HepG2 (cell line): ENCODE measurements around the gene LYPLA2. TPM values are rescaled to one million over a fixed set of nuclear protein-coding genes. Genes with fewer than 3 reads are reported as not detected.

Source experiments
- ATAD3A ChIP-seq: sonication (generic); formaldehyde crosslinking; IDR thresholded peaks from 2 replicates; pipeline ENCODE4 v1.4.0; 2020; ENCODE audit warnings: missing genetic modification reagents
- CBX5 ChIP-seq: sonication (generic); formaldehyde crosslinking; IDR thresholded peaks from 2 replicates; pipeline ENCODE4 v1.4.0; 2020; ENCODE audit warnings: missing genetic modification reagents, borderline replicate concordance
- CC2D1A ChIP-seq: sonication (generic); formaldehyde crosslinking; IDR thresholded peaks from 2 replicates; pipeline ENCODE4 v1.8.1; 2023; ENCODE audit warnings: mild to moderate bottlenecking, missing genetic modification reagents
- ERF ChIP-seq: IDR thresholded peaks from 2 replicates; pipeline ENCODE4 v1.6.1; 2018; ENCODE audit warnings: missing biosample characterization, missing genetic modification reagents
- KAT7 ChIP-seq: IDR thresholded peaks from 2 replicates; pipeline ENCODE4 v1.6.1; 2018; ENCODE audit warnings: borderline replicate concordance, missing compliant biosample characterization
- MAFF ChIP-seq: IDR thresholded peaks from 2 replicates; pipeline ENCODE4 v1.6.1; 2011; ENCODE audit warnings: low read depth, low read length, improper control_type of control experiment
- MEF2D ChIP-seq: sonication (generic); formaldehyde crosslinking; IDR thresholded peaks from 2 replicates; pipeline ENCODE4 v1.5.1; 2020; ENCODE audit warnings: mild to moderate bottlenecking, missing genetic modification reagents
- PREB ChIP-seq: sonication (generic); formaldehyde crosslinking; IDR thresholded peaks from 2 replicates; pipeline ENCODE4 v1.4.0; 2020; ENCODE audit warnings: missing genetic modification reagents
- PRPF4 ChIP-seq: fragments of 200-400 bp; formaldehyde crosslinking; IDR thresholded peaks from 2 replicates; pipeline ENCODE4 v1.6.1; 2016; ENCODE audit warnings: low read length, low read depth; ENCODE audit not compliant: poor library complexity, severe bottlenecking
- RORA ChIP-seq: sonication (generic); formaldehyde crosslinking; IDR thresholded peaks from 2 replicates; pipeline ENCODE4 v1.5.0; 2020; ENCODE audit warnings: mild to moderate bottlenecking, missing genetic modification reagents, moderate library complexity
- ZBTB1 ChIP-seq: sonication (generic); formaldehyde crosslinking; IDR thresholded peaks from 2 replicates; pipeline ENCODE4 v1.4.0; 2020; ENCODE audit warnings: missing genetic modification reagents, borderline replicate concordance
- ZFP1 ChIP-seq: IDR thresholded peaks from 2 replicates; pipeline ENCODE4 v1.6.1; 2016
- ZMYM3 ChIP-seq: sonication (generic); formaldehyde crosslinking; IDR thresholded peaks from 2 replicates; pipeline ENCODE4 v1.5.1; 2020; ENCODE audit warnings: mild to moderate bottlenecking, missing genetic modification reagents
- ZNF207 ChIP-seq: fragments of 450-650 bp; IDR thresholded peaks from 2 replicates; pipeline ENCODE4 v1.6.1; 2016; ENCODE audit warnings: antibody characterized with exemption, borderline replicate concordance
- ZNF567 ChIP-seq: sonication (generic); formaldehyde crosslinking; IDR thresholded peaks from 2 replicates; pipeline ENCODE4 v1.8.1; 2023; ENCODE audit warnings: mild to moderate bottlenecking, missing genetic modification reagents, borderline replicate concordance
- polyA plus RNA-seq, 8 experiments: library from polyadenylated mRNA; depleted of rRNA in 3 of 8; stranded (reverse) in 7 of 8; unstranded in 1 of 8; fragments of >200 nt; fragmentation: Illumina TruSeq in 4 of 8; extraction: Trizol in 4 of 8; gene quantifications; 2 replicates each; pipeline versions ENCODE4 v1.2.1 to v1.2.3, GENCODE V29; 2011 to 2016; ENCODE audit warnings: low read depth in 4 of 8, missing spikeins in 1 of 8, mixed read lengths in 1 of 8; ENCODE audit not compliant: insufficient read depth in 1 of 8
- total RNA-seq, 5 experiments: library from RNA; depleted of rRNA; stranded (reverse); fragments of >200 nt; fragmentation: Illumina TruSeq; extraction: Trizol; gene quantifications; 2 replicates each; pipeline ENCODE4 v1.2.3, GENCODE V29; 2016; ENCODE audit warnings: low read depth in 1 of 5
- TF ChIP-seq, protein P1 (sequence below): sonication (generic); formaldehyde crosslinking; IDR thresholded peaks from 2 replicates; pipeline ENCODE4 v1.9.0; 2021; ENCODE audit warnings: missing genetic modification reagents, borderline replicate concordance
- TF ChIP-seq, protein P2 (sequence below): IDR thresholded peaks from 2 replicates; pipeline ENCODE4 v1.6.1; 2016; ENCODE audit warnings: missing compliant biosample characterization, missing genetic modification reagents, borderline replicate concordance
- TF ChIP-seq, protein P3 (sequence below): sonication (generic); formaldehyde crosslinking; IDR thresholded peaks from 2 replicates; pipeline ENCODE4 v1.5.1; 2020; ENCODE audit warnings: missing genetic modification reagents, mild to moderate bottlenecking, borderline replicate concordance
- TF ChIP-seq, protein P4 (sequence below): sonication (generic); formaldehyde crosslinking; IDR thresholded peaks from 2 replicates; pipeline ENCODE4 v1.5.1; 2020; ENCODE audit warnings: mild to moderate bottlenecking, missing genetic modification reagents, moderate library complexity

The LYPLA2 gene
- total and polyA plus RNA-seq, 2 of the 13 experiments (the other 11 are each of a cell fraction or from before 2014, with no cell fraction given): 72.1 to 73.2 TPM

DNA sequence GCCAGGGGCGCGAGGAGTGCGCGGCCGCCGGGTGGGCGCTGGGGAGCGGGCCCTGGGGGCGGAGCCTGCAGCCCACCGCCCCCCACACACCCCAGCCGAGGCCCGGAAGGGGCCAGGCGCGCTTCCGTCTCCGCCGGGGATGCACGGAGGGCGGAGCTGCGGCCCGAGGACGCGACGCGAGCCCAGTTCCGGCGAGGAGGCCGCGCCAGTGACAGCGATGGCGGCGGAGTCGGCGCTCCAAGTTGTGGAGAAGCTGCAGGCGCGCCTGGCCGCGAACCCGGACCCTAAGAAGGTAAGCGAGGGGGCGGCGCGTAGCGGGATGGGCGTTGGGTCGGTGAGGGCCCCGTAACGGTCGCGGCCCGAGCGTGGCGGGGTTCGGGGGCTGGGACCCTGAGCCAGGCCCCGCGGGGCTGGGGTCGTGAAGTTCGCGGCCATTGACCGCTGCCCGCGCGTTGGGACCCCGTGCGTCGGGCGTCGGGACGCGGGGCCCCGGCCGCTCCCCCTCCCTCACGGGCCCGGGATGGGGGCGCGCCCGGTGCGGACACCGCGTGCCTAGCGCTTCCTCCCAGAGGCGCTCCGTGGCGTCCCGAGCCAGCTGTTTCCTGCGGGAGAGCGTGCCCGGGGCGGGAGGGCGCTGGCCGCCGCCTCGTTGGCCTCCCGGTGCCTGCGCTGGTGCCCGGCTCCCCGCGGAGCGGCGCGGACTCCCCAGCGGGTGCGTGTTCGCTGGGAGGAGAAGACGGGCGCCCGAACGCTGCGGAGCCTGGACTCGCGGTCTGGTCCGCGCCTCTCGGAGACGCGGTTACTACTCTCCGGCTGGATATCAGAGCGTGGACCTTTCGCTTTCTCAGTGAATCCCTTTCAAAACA, 47.4 kb upstream of the LYPLA2 start, which contains the start of gene ELOA (continued):
- TF ChIP-seq, protein P1, sequence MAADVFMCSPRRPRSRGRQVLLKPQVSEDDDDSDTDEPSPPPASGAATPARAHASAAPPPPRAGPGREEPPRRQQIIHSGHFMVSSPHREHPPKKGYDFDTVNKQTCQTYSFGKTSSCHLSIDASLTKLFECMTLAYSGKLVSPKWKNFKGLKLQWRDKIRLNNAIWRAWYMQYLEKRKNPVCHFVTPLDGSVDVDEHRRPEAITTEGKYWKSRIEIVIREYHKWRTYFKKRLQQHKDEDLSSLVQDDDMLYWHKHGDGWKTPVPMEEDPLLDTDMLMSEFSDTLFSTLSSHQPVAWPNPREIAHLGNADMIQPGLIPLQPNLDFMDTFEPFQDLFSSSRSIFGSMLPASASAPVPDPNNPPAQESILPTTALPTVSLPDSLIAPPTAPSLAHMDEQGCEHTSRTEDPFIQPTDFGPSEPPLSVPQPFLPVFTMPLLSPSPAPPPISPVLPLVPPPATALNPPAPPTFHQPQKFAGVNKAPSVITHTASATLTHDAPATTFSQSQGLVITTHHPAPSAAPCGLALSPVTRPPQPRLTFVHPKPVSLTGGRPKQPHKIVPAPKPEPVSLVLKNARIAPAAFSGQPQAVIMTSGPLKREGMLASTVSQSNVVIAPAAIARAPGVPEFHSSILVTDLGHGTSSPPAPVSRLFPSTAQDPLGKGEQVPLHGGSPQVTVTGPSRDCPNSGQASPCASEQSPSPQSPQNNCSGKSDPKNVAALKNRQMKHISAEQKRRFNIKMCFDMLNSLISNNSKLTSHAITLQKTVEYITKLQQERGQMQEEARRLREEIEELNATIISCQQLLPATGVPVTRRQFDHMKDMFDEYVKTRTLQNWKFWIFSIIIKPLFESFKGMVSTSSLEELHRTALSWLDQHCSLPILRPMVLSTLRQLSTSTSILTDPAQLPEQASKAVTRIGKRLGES (CRISPR knock-in tag): no peak
- TF ChIP-seq PREB (CRISPR knock-in tag) (no peak), ATAD3A (CRISPR knock-in tag) (no peak), KAT7 (no peak; the same call in 1 of the 2 replicates), ZNF207 (no peak), ZBTB1 (CRISPR knock-in tag) (no peak), CBX5 (CRISPR knock-in tag) (peak; percentile 40; the same call in 1 of the 2 replicates), PRPF4 (no peak), ZMYM3 (no peak), ERF (0 out of 2 replicates have a peak, but pooled peaks have one; percentile 21), ZNF567 (CRISPR knock-in tag) (peak; percentile 61; the same call in 1 of the 2 replicates), MEF2D (CRISPR knock-in tag) (no peak), MAFF (no peak), ZFP1 (no peak), CC2D1A (no peak), RORA (CRISPR knock-in tag) (no peak)
- TF ChIP-seq, protein P2, sequence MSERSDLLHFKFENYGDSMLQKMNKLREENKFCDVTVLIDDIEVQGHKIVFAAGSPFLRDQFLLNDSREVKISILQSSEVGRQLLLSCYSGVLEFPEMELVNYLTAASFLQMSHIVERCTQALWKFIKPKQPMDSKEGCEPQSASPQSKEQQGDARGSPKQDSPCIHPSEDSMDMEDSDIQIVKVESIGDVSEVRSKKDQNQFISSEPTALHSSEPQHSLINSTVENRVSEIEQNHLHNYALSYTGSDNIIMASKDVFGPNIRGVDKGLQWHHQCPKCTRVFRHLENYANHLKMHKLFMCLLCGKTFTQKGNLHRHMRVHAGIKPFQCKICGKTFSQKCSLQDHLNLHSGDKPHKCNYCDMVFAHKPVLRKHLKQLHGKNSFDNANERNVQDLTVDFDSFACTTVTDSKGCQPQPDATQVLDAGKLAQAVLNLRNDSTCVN: peak; percentile 41; the same call in 1 of the 2 replicates
- TF ChIP-seq, protein P3, sequence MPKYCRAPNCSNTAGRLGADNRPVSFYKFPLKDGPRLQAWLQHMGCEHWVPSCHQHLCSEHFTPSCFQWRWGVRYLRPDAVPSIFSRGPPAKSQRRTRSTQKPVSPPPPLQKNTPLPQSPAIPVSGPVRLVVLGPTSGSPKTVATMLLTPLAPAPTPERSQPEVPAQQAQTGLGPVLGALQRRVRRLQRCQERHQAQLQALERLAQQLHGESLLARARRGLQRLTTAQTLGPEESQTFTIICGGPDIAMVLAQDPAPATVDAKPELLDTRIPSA (CRISPR knock-in tag): peak; percentile 78
- TF ChIP-seq, protein P4, sequence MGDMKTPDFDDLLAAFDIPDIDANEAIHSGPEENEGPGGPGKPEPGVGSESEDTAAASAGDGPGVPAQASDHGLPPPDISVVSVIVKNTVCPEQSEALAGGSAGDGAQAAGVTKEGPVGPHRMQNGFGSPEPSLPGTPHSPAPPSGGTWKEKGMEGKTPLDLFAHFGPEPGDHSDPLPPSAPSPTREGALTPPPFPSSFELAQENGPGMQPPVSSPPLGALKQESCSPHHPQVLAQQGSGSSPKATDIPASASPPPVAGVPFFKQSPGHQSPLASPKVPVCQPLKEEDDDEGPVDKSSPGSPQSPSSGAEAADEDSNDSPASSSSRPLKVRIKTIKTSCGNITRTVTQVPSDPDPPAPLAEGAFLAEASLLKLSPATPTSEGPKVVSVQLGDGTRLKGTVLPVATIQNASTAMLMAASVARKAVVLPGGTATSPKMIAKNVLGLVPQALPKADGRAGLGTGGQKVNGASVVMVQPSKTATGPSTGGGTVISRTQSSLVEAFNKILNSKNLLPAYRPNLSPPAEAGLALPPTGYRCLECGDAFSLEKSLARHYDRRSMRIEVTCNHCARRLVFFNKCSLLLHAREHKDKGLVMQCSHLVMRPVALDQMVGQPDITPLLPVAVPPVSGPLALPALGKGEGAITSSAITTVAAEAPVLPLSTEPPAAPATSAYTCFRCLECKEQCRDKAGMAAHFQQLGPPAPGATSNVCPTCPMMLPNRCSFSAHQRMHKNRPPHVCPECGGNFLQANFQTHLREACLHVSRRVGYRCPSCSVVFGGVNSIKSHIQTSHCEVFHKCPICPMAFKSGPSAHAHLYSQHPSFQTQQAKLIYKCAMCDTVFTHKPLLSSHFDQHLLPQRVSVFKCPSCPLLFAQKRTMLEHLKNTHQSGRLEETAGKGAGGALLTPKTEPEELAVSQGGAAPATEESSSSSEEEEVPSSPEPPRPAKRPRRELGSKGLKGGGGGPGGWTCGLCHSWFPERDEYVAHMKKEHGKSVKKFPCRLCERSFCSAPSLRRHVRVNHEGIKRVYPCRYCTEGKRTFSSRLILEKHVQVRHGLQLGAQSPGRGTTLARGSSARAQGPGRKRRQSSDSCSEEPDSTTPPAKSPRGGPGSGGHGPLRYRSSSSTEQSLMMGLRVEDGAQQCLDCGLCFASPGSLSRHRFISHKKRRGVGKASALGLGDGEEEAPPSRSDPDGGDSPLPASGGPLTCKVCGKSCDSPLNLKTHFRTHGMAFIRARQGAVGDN (CRISPR knock-in tag): peak; percentile 88
